Measurements from ENCODE around the gene FOXE3. TPM values are rescaled to one million over a fixed set of nuclear protein-coding genes. Genes with fewer than 3 reads are reported as not detected.
A peak's percentile ranks its signal among the peaks of the same experiment; 100 is the strongest.

FOXE3 gene
- total RNA-seq, 2 experiments from 2014 or later, result not detected

GRCh38 chr1:47420547-47420946, 4.5 kb downstream of the FOXE3 start:
- H3K9me3 Mint-ChIP-seq (ENCODE audit: low read depth), result no peaks in the 10 kb centered on the region
- H3K4me3 Mint-ChIP-seq, result no peak overlapping the region
- intact Hi-C loops (cut with DNase I, micrococcal nuclease), result loop anchor here in 1 of 2 experiments (5.0 kb wide), 1 partner anchor 228 kb away; the partner anchor contains the start of gene PDZK1IP1
- no peak overlapping the region for H3K27ac Mint-ChIP-seq
- POLR2A ChIA-PET, result no interaction called here
- CTCF ChIA-PET, result interaction anchor here (0.8 to 1.7 kb wide), 6 partner anchors 10 to 291 kb away, joined by 3 to 9 read pairs (median 4); no protein-coding TSS in a partner anchor
- no peaks in the 10 kb centered on the region for H3K36me3 Mint-ChIP-seq (ENCODE audit: low read depth)
- peaks cover 5% of the 10 kb centered on the region for H3K4me1 Mint-ChIP-seq
- no peak for ATAC-seq
- peaks cover 36% of the 10 kb centered on the region for H3K27me3 Mint-ChIP-seq
- no peak for DNase-seq

GRCh38 chr1:47423872-47424271, 7.8 kb downstream of the FOXE3 start:
- CTCF ChIA-PET, result interaction anchor here (0.9 to 1.1 kb wide), 5 partner anchors 12 to 302 kb away, joined by 3 to 6 read pairs (median 4); partner anchors contain the start of gene FOXD2
- Mint-ChIP-seq H3K4me1 (no peaks in the 10 kb centered on the region), H3K27ac (no peak overlapping the region), H3K36me3 (ENCODE audit: low read depth) (no peaks in the 10 kb centered on the region), H3K9me3 (ENCODE audit: low read depth) (no peaks in the 10 kb centered on the region), H3K4me3 (no peak overlapping the region), H3K27me3 (peaks cover 17% of the 10 kb centered on the region)
- POLR2A ChIA-PET, result no interaction called here
- no peak for ATAC-seq
- no peak for DNase-seq
- intact Hi-C loops (cut with DNase I, micrococcal nuclease), result loop anchor here (1.0 to 5.0 kb wide), 3 partner anchors 35 to 232 kb away; partner anchors contain the start of gene PDZK1IP1 (in 1 of the 2)

- ChIA-PET CTCF (interaction anchor here (0.7 to 1.1 kb wide), 5 partner anchors 9 to 286 kb away, joined by 3 to 5 read pairs (median 4); partner anchors contain the start of gene FOXD2), POLR2A (no interaction called here)
- no peaks in the 10 kb centered on the region for H3K9me3 Mint-ChIP-seq (ENCODE audit: low read depth)
- peaks cover 14% of the 10 kb centered on the region for H3K27me3 Mint-ChIP-seq
- H3K4me1 Mint-ChIP-seq, result no peaks in the 10 kb centered on the region
- H3K27ac Mint-ChIP-seq, result no peak overlapping the region
- no peak overlapping the region for H3K4me3 Mint-ChIP-seq
- DNase-seq, result peak; percentile 30
- H3K36me3 Mint-ChIP-seq (ENCODE audit: low read depth), result no peaks in the 10 kb centered on the region
- intact Hi-C loops (cut with DNase I, micrococcal nuclease), result loop anchor here (1.0 to 5.0 kb wide), 3 partner anchors 36 to 232 kb away; partner anchors contain the start of gene PDZK1IP1 (in 1 of the 2)
- no peak for ATAC-seq
These were observed 8.4 kb downstream of the FOXE3 start for GRCh38 chr1:47424336-47424982.

- peaks cover 20% of the 10 kb centered on the region for H3K36me3 Mint-ChIP-seq (ENCODE audit: low read depth)
- DNase-seq (no peak), ATAC-seq (no peak)
- H3K4me3 Mint-ChIP-seq, result no peak overlapping the region
- no peak overlapping the region for H3K27ac Mint-ChIP-seq
- intact Hi-C loops (cut with DNase I, micrococcal nuclease), result no loop called here
- no peaks in the 10 kb centered on the region for H3K9me3 Mint-ChIP-seq (ENCODE audit: low read depth)
- ChIA-PET CTCF (interaction anchor here (0.7 to 2.5 kb wide), 10 partner anchors 15 to 295 kb away, joined by 3 to 12 read pairs (median 3); partner anchors contain the start of gene PDZK1IP1), POLR2A (no interaction called here)
- peaks cover 42% of the 10 kb centered on the region for H3K27me3 Mint-ChIP-seq
- peaks cover 31% of the 10 kb centered on the region for H3K4me1 Mint-ChIP-seq
These were observed 15.4 kb downstream of the FOXE3 start for GRCh38 chr1:47431534-47431933.

- peak; percentile 55 for ATAC-seq
- Mint-ChIP-seq H3K27ac (no peak overlapping the region), H3K9me3 (ENCODE audit: low read depth) (no peaks in the 10 kb centered on the region), H3K27me3 (peaks cover 42% of the 10 kb centered on the region), H3K4me1 (peaks cover 31% of the 10 kb centered on the region), H3K4me3 (peak overlapping the region; percentile 49), H3K36me3 (ENCODE audit: low read depth) (peaks cover 20% of the 10 kb centered on the region)
- POLR2A ChIA-PET, result no interaction called here
- CTCF ChIA-PET, result interaction anchor here (0.6 to 2.5 kb wide), 19 partner anchors 11 to 294 kb away, joined by 3 to 12 read pairs (median 4); partner anchors contain the start of gene PDZK1IP1
- peak; percentile 81 for DNase-seq
- intact Hi-C loops (cut with DNase I, micrococcal nuclease), result loop anchor here (1.0 kb wide), 2 partner anchors 278 to 294 kb away; no protein-coding TSS in a partner anchor
These were observed 16.3 kb downstream of the FOXE3 start for GRCh38 chr1:47432071-47433036.

- DNase-seq (no peak), ATAC-seq (no peak)
- POLR2A ChIA-PET, result no interaction called here
- Mint-ChIP-seq H3K27me3 (peaks cover 42% of the 10 kb centered on the region), H3K27ac (no peak overlapping the region), H3K4me3 (peak overlapping the region; percentile 49), H3K9me3 (ENCODE audit: low read depth) (no peaks in the 10 kb centered on the region), H3K36me3 (ENCODE audit: low read depth) (peaks cover 20% of the 10 kb centered on the region), H3K4me1 (peaks cover 31% of the 10 kb centered on the region)
- intact Hi-C loops (cut with DNase I, micrococcal nuclease), result no loop called here
- CTCF ChIA-PET, result interaction anchor here (0.6 to 2.5 kb wide), 15 partner anchors 12 to 294 kb away, joined by 3 to 12 read pairs (median 4); no protein-coding TSS in a partner anchor
These were observed 16.9 kb downstream of the FOXE3 start for GRCh38 chr1:47433037-47433421.

- intact Hi-C loops (cut with DNase I, micrococcal nuclease), result no loop called here
- H3K4me3 Mint-ChIP-seq, result peak overlapping the region; percentile 49
- no peak for ATAC-seq
- peaks cover 33% of the 10 kb centered on the region for H3K4me1 Mint-ChIP-seq
- ChIA-PET POLR2A (interaction anchor here (0.6 kb wide), 1 partner anchor 90 kb away, joined by 3 read pairs; no protein-coding TSS in a partner anchor), CTCF (interaction anchor here (0.8 to 3.5 kb wide), 8 partner anchors 9 to 322 kb away, joined by 3 to 28 read pairs (median 8); no protein-coding TSS in a partner anchor)
- H3K9me3 Mint-ChIP-seq (ENCODE audit: low read depth), result no peaks in the 10 kb centered on the region
- H3K27me3 Mint-ChIP-seq, result peaks cover 42% of the 10 kb centered on the region
- no peak overlapping the region for H3K27ac Mint-ChIP-seq
- peaks cover 20% of the 10 kb centered on the region for H3K36me3 Mint-ChIP-seq (ENCODE audit: low read depth)
- peak; percentile 13 for DNase-seq
These were observed 17.5 kb downstream of the FOXE3 start for GRCh38 chr1:47433477-47434050.

- Mint-ChIP-seq H3K36me3 (ENCODE audit: low read depth) (peaks cover 20% of the 10 kb centered on the region), H3K4me3 (no peak overlapping the region), H3K9me3 (ENCODE audit: low read depth) (no peaks in the 10 kb centered on the region), H3K27ac (no peak overlapping the region), H3K27me3 (peaks cover 42% of the 10 kb centered on the region), H3K4me1 (peaks cover 34% of the 10 kb centered on the region)
- POLR2A ChIA-PET, result interaction anchor here (0.6 kb wide), 2 partner anchors 89 to 112 kb away, joined by 3 read pairs; no protein-coding TSS in a partner anchor
- intact Hi-C loops (cut with DNase I, micrococcal nuclease), result no loop called here
- ATAC-seq, result no peak
- DNase-seq, result peak; percentile 22
- CTCF ChIA-PET, result interaction anchor here (0.6 to 3.5 kb wide), 9 partner anchors 9 to 321 kb away, joined by 3 to 28 read pairs (median 4); no protein-coding TSS in a partner anchor
These were observed 18.2 kb downstream of the FOXE3 start for GRCh38 chr1:47434051-47434842.

- H3K4me1 Mint-ChIP-seq, result peaks cover 34% of the 10 kb centered on the region
- DNase-seq (no peak), ATAC-seq (no peak)
- POLR2A ChIA-PET, result interaction anchor here (1.2 kb wide), 1 partner anchor 257 kb away, joined by 6 read pairs; no protein-coding TSS in a partner anchor
- H3K4me3 Mint-ChIP-seq, result peak overlapping the region; percentile 92
- H3K9me3 Mint-ChIP-seq (ENCODE audit: low read depth), result no peaks in the 10 kb centered on the region
- intact Hi-C loops (cut with DNase I, micrococcal nuclease), result loop anchor here (1.0 to 5.0 kb wide), 10 partner anchors 9 to 1188 kb away; partner anchors contain the start of genes RAD54L (in 1 of the 2) and SPATA6 (in 1 of the 2)
- H3K27ac Mint-ChIP-seq, result no peak overlapping the region
- peaks cover 42% of the 10 kb centered on the region for H3K27me3 Mint-ChIP-seq
- H3K36me3 Mint-ChIP-seq (ENCODE audit: low read depth), result peaks cover 20% of the 10 kb centered on the region
- CTCF ChIA-PET, result interaction anchor here (0.6 to 3.6 kb wide), 24 partner anchors 9 to 320 kb away, joined by 3 to 28 read pairs (median 4); no protein-coding TSS in a partner anchor
These were observed 19.6 kb downstream of the FOXE3 start for GRCh38 chr1:47435506-47436303.
